ENCODE measurements around the gene SCGN. TPM values are rescaled to one million over a fixed set of nuclear protein-coding genes. Genes with fewer than 3 reads are reported as not detected.

SCGN gene
- total and polyA plus RNA-seq, 2 donors = 0.90 to 2.1 TPM

GRCh38 chr6:25635886-25636317 lies 16.1 kb upstream of the SCGN start:
- H3K4me1 ChIP-seq (ENCODE audit: control insufficient read depth in 2 of 2, insufficient read depth in 2 of 2, low read length in 2 of 2) = no peaks in the 10 kb centered on the region
- WGBS = 98% methylated on average over 2 of the region's 2 CpGs
- no peaks in the 10 kb centered on the region for H3K9me3 ChIP-seq (ENCODE audit: control insufficient read depth in 2 of 2, insufficient read depth in 1 of 2, low read length in 1 of 2)
- no peak overlapping the region for H3K27ac ChIP-seq (ENCODE audit: low read depth in 1 of 2, low read length in 1 of 2)
- no peak overlapping the region for H3K4me3 ChIP-seq (ENCODE audit: low read length in 2 of 2)
- DNase-seq (ENCODE audit: low read depth in 6 of 9, low spot score in 9 of 9) = no peak
- peaks cover 0 to 4% of the 10 kb centered on the region in 2 donors for H3K27me3 ChIP-seq (ENCODE audit: control insufficient read depth in 2 of 2, insufficient read depth in 1 of 2, low read length in 1 of 2)
- no peaks in the 10 kb centered on the region for H3K36me3 ChIP-seq (ENCODE audit: control insufficient read depth in 2 of 2, insufficient read depth in 2 of 2, low read length in 1 of 2)

- H3K4me1 ChIP-seq (ENCODE audit: control insufficient read depth in 2 of 2, insufficient read depth in 2 of 2, low read length in 2 of 2) = no peaks in the 10 kb centered on the region
- H3K27ac ChIP-seq (ENCODE audit: low read depth in 1 of 2, low read length in 1 of 2) = no peak overlapping the region
- H3K4me3 ChIP-seq (ENCODE audit: low read length in 2 of 2) = no peak overlapping the region
- WGBS = 94% methylated on average over 1 of the region's 1 CpG
- H3K9me3 ChIP-seq (ENCODE audit: control insufficient read depth in 2 of 2, insufficient read depth in 1 of 2, low read length in 1 of 2) = no peaks in the 10 kb centered on the region
- no peak for DNase-seq (ENCODE audit: low read depth in 6 of 9, low spot score in 9 of 9)
- H3K36me3 ChIP-seq (ENCODE audit: control insufficient read depth in 2 of 2, insufficient read depth in 2 of 2, low read length in 1 of 2) = no peaks in the 10 kb centered on the region
- peaks cover 0 to 2% of the 10 kb centered on the region in 2 donors for H3K27me3 ChIP-seq (ENCODE audit: control insufficient read depth in 2 of 2, insufficient read depth in 1 of 2, low read length in 1 of 2)
These were observed 14.8 kb upstream of the SCGN start for GRCh38 chr6:25637211-25637610.

- no peaks in the 10 kb centered on the region for H3K4me1 ChIP-seq (ENCODE audit: control insufficient read depth in 2 of 2, insufficient read depth in 2 of 2, low read length in 2 of 2)
- H3K9me3 ChIP-seq (ENCODE audit: control insufficient read depth in 2 of 2, insufficient read depth in 1 of 2, low read length in 1 of 2) = no peaks in the 10 kb centered on the region
- no peak overlapping the region for H3K27ac ChIP-seq (ENCODE audit: low read depth in 1 of 2, low read length in 1 of 2)
- no peaks in the 10 kb centered on the region for H3K36me3 ChIP-seq (ENCODE audit: control insufficient read depth in 2 of 2, insufficient read depth in 2 of 2, low read length in 1 of 2)
- WGBS = 89% methylated on average over 4 of the region's 4 CpGs
- H3K27me3 ChIP-seq (ENCODE audit: control insufficient read depth in 2 of 2, insufficient read depth in 1 of 2, low read length in 1 of 2) = peaks cover 0 to 2% of the 10 kb centered on the region in 2 donors
- H3K4me3 ChIP-seq (ENCODE audit: low read length in 2 of 2) = no peak overlapping the region
- DNase-seq (ENCODE audit: low read depth in 6 of 9, low spot score in 9 of 9) = no peak
These were observed 14.0 kb upstream of the SCGN start for GRCh38 chr6:25637960-25638434.

- peaks cover 0 to 2% of the 10 kb centered on the region in 2 donors for H3K27me3 ChIP-seq (ENCODE audit: control insufficient read depth in 2 of 2, insufficient read depth in 1 of 2, low read length in 1 of 2)
- H3K4me1 ChIP-seq (ENCODE audit: control insufficient read depth in 2 of 2, insufficient read depth in 2 of 2, low read length in 2 of 2) = no peaks in the 10 kb centered on the region
- DNase-seq (ENCODE audit: low read depth in 6 of 9, low spot score in 9 of 9) = no peak
- no peaks in the 10 kb centered on the region for H3K9me3 ChIP-seq (ENCODE audit: control insufficient read depth in 2 of 2, insufficient read depth in 1 of 2, low read length in 1 of 2)
- H3K4me3 ChIP-seq (ENCODE audit: low read length in 2 of 2) = no peak overlapping the region
- no peak overlapping the region for H3K27ac ChIP-seq (ENCODE audit: low read depth in 1 of 2, low read length in 1 of 2)
- 95% methylated on average over 4 of the region's 4 CpGs for WGBS
- no peaks in the 10 kb centered on the region for H3K36me3 ChIP-seq (ENCODE audit: control insufficient read depth in 2 of 2, insufficient read depth in 2 of 2, low read length in 1 of 2)
These were observed 12.4 kb upstream of the SCGN start for GRCh38 chr6:25639653-25640052.

GRCh38 chr6:25640446-25640845 lies 11.6 kb upstream of the SCGN start:
- no peak for DNase-seq (ENCODE audit: low read depth in 6 of 9, low spot score in 9 of 9)
- Histone ChIP-seq H3K36me3 (ENCODE audit: control insufficient read depth in 2 of 2, insufficient read depth in 2 of 2, low read length in 1 of 2) (no peaks in the 10 kb centered on the region), H3K9me3 (ENCODE audit: control insufficient read depth in 2 of 2, insufficient read depth in 1 of 2, low read length in 1 of 2) (no peaks in the 10 kb centered on the region), H3K27me3 (ENCODE audit: control insufficient read depth in 2 of 2, insufficient read depth in 1 of 2, low read length in 1 of 2) (no peaks in the 10 kb centered on the region), H3K27ac (ENCODE audit: low read depth in 1 of 2, low read length in 1 of 2) (no peak overlapping the region), H3K4me1 (ENCODE audit: control insufficient read depth in 2 of 2, insufficient read depth in 2 of 2, low read length in 2 of 2) (no peaks in the 10 kb centered on the region), H3K4me3 (ENCODE audit: low read length in 2 of 2) (no peak overlapping the region)
- WGBS = 90% methylated on average over 5 of the region's 5 CpGs

- H3K4me3 ChIP-seq (ENCODE audit: low read length in 2 of 2) = no peak overlapping the region
- H3K27ac ChIP-seq (ENCODE audit: low read depth in 1 of 2, low read length in 1 of 2) = no peak overlapping the region
- DNase-seq (ENCODE audit: low read depth in 6 of 9, low spot score in 9 of 9) = no peak
- no peaks in the 10 kb centered on the region for H3K4me1 ChIP-seq (ENCODE audit: control insufficient read depth in 2 of 2, insufficient read depth in 2 of 2, low read length in 2 of 2)
- H3K9me3 ChIP-seq (ENCODE audit: control insufficient read depth in 2 of 2, insufficient read depth in 1 of 2, low read length in 1 of 2) = no peaks in the 10 kb centered on the region
- no peaks in the 10 kb centered on the region for H3K36me3 ChIP-seq (ENCODE audit: control insufficient read depth in 2 of 2, insufficient read depth in 2 of 2, low read length in 1 of 2)
- peaks cover 0 to 1% of the 10 kb centered on the region in 2 donors for H3K27me3 ChIP-seq (ENCODE audit: control insufficient read depth in 2 of 2, insufficient read depth in 1 of 2, low read length in 1 of 2)
- 91% methylated on average over 4 of the region's 4 CpGs for WGBS
These were observed 11.1 kb upstream of the SCGN start for GRCh38 chr6:25640891-25641290.

- no peak for DNase-seq (ENCODE audit: low read depth in 6 of 9, low spot score in 9 of 9)
- 79% methylated on average over 5 of the region's 5 CpGs for WGBS
- Histone ChIP-seq H3K4me1 (ENCODE audit: control insufficient read depth in 2 of 2, insufficient read depth in 2 of 2, low read length in 2 of 2) (no peaks in the 10 kb centered on the region), H3K27me3 (ENCODE audit: control insufficient read depth in 2 of 2, insufficient read depth in 1 of 2, low read length in 1 of 2) (peaks cover 0 to 2% of the 10 kb centered on the region in 2 donors), H3K4me3 (ENCODE audit: low read length in 2 of 2) (no peak overlapping the region), H3K9me3 (ENCODE audit: control insufficient read depth in 2 of 2, insufficient read depth in 1 of 2, low read length in 1 of 2) (no peaks in the 10 kb centered on the region), H3K36me3 (ENCODE audit: control insufficient read depth in 2 of 2, insufficient read depth in 2 of 2, low read length in 1 of 2) (no peaks in the 10 kb centered on the region), H3K27ac (ENCODE audit: low read depth in 1 of 2, low read length in 1 of 2) (no peak overlapping the region)
These were observed 10.6 kb upstream of the SCGN start for GRCh38 chr6:25641377-25641776.

GRCh38 chr6:25641940-25642666 lies 9.9 kb upstream of the SCGN start:
- Histone ChIP-seq H3K27me3 (ENCODE audit: control insufficient read depth in 2 of 2, insufficient read depth in 1 of 2, low read length in 1 of 2) (peaks cover 0 to 2% of the 10 kb centered on the region in 2 donors), H3K9me3 (ENCODE audit: control insufficient read depth in 2 of 2, insufficient read depth in 1 of 2, low read length in 1 of 2) (no peaks in the 10 kb centered on the region), H3K4me3 (ENCODE audit: low read length in 2 of 2) (no peak overlapping the region), H3K27ac (ENCODE audit: low read depth in 1 of 2, low read length in 1 of 2) (no peak overlapping the region), H3K4me1 (ENCODE audit: control insufficient read depth in 2 of 2, insufficient read depth in 2 of 2, low read length in 2 of 2) (no peaks in the 10 kb centered on the region), H3K36me3 (ENCODE audit: control insufficient read depth in 2 of 2, insufficient read depth in 2 of 2, low read length in 1 of 2) (no peaks in the 10 kb centered on the region)
- WGBS = 97% methylated on average over 3 of the region's 3 CpGs
- no peak for DNase-seq (ENCODE audit: low read depth in 6 of 9, low spot score in 9 of 9)

GRCh38 chr6:25642667-25643328 lies 9.2 kb upstream of the SCGN start:
- Histone ChIP-seq H3K9me3 (ENCODE audit: control insufficient read depth in 2 of 2, insufficient read depth in 1 of 2, low read length in 1 of 2) (no peaks in the 10 kb centered on the region), H3K4me1 (ENCODE audit: control insufficient read depth in 2 of 2, insufficient read depth in 2 of 2, low read length in 2 of 2) (no peaks in the 10 kb centered on the region), H3K27me3 (ENCODE audit: control insufficient read depth in 2 of 2, insufficient read depth in 1 of 2, low read length in 1 of 2) (peaks cover 0 to 2% of the 10 kb centered on the region in 2 donors), H3K36me3 (ENCODE audit: control insufficient read depth in 2 of 2, insufficient read depth in 2 of 2, low read length in 1 of 2) (no peaks in the 10 kb centered on the region), H3K27ac (ENCODE audit: low read depth in 1 of 2, low read length in 1 of 2) (no peak overlapping the region), H3K4me3 (ENCODE audit: low read length in 2 of 2) (no peak overlapping the region)
- no peak for DNase-seq (ENCODE audit: low read depth in 6 of 9, low spot score in 9 of 9)
- WGBS = 97% methylated on average over 3 of the region's 3 CpGs

Data from thymus (tissue), 11 donors.